ENCODE measurements around the gene FLYWCH1. TPM values are rescaled to one million over a fixed set of nuclear protein-coding genes. Genes with fewer than 3 reads are reported as not detected.

The FLYWCH1 gene
- total and polyA plus RNA-seq, 4 donors: 3.9 to 12.2 (median 7.8) TPM

GRCh38 chr16:2899564-2900072 lies 12.1 kb upstream of the FLYWCH1 start:
- 90% methylated on average over 13 of the region's 13 CpGs for WGBS
- DNase-seq (ENCODE audit: low spot score): no peak
- H3K9ac ChIP-seq (ENCODE audit: low read depth in 1 of 2, low read length in 2 of 2): no peak overlapping the region
- no peak overlapping the region for H3K27ac ChIP-seq (ENCODE audit: low read depth in 1 of 2, low read length in 2 of 2)
- TF ChIP-seq CTCF (IDR thresholded peaks at IDR 0.05; ENCODE audit: low read depth, low read length, missing input control) (no peak), TAF1 (conservative IDR thresholded peaks at IDR 0.05) (no peak), YY1 (IDR thresholded peaks at IDR 0.05) (no peak), JUND (IDR thresholded peaks at IDR 0.05) (no peak), FOXA1 (IDR thresholded peaks at IDR 0.05) (no peak), FOXA2 (IDR thresholded peaks at IDR 0.05) (no peak), HNF4G (IDR thresholded peaks at IDR 0.05) (no peak), HNF4A (conservative IDR thresholded peaks at IDR 0.05) (no peak), GABPA (IDR thresholded peaks at IDR 0.05 in 1 of 2, conservative IDR thresholded peaks at IDR 0.05 in 1 of 2) (no peak), RAD21 (IDR thresholded peaks at IDR 0.05) (no peak), EGR1 (IDR thresholded peaks at IDR 0.05; ENCODE audit: low read depth in 2 of 2) (no peak)
- TF ChIP-seq, protein P1, sequence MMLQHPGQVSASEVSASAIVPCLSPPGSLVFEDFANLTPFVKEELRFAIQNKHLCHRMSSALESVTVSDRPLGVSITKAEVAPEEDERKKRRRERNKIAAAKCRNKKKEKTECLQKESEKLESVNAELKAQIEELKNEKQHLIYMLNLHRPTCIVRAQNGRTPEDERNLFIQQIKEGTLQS (IDR thresholded peaks at IDR 0.05): no peak
- TF ChIP-seq, protein P2, sequence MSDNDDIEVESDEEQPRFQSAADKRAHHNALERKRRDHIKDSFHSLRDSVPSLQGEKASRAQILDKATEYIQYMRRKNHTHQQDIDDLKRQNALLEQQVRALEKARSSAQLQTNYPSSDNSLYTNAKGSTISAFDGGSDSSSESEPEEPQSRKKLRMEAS (IDR thresholded peaks at IDR 0.05): no peak
- H3K4me1 ChIP-seq (ENCODE audit: control insufficient read depth in 4 of 4, insufficient read depth in 4 of 4, low read length in 3 of 4): peaks cover 0 to 10% (median 3%) of the 10 kb centered on the region in 4 donors
- H3K9me3 ChIP-seq (ENCODE audit: control insufficient read depth in 4 of 4, low read length in 3 of 4): no peaks in the 10 kb centered on the region
- H3K4me3 ChIP-seq (ENCODE audit: low read depth in 1 of 3, low read length in 3 of 3): no peak overlapping the region
- H3K27me3 ChIP-seq (ENCODE audit: control insufficient read depth in 4 of 4, insufficient read depth in 4 of 4, low read length in 3 of 4): no peaks in the 10 kb centered on the region
- H3K36me3 ChIP-seq (ENCODE audit: control insufficient read depth in 4 of 4, insufficient read depth in 3 of 4, low read depth in 1 of 4, low read length in 3 of 4): no peaks in the 10 kb centered on the region

GRCh38 chr16:2900526-2901075 lies 11.1 kb upstream of the FLYWCH1 start:
- no peak overlapping the region for H3K4me3 ChIP-seq (ENCODE audit: low read depth in 1 of 3, low read length in 3 of 3)
- no peak for DNase-seq (ENCODE audit: low spot score)
- no peaks in the 10 kb centered on the region for H3K36me3 ChIP-seq (ENCODE audit: control insufficient read depth in 4 of 4, insufficient read depth in 3 of 4, low read depth in 1 of 4, low read length in 3 of 4)
- H3K27me3 ChIP-seq (ENCODE audit: control insufficient read depth in 4 of 4, insufficient read depth in 4 of 4, low read length in 3 of 4): no peaks in the 10 kb centered on the region
- TF ChIP-seq NR2F2 (IDR thresholded peaks at IDR 0.05) (no peak), HNF4G (IDR thresholded peaks at IDR 0.05) (no peak), SP1 (IDR thresholded peaks at IDR 0.05) (no peak), EGR1 (IDR thresholded peaks at IDR 0.05; ENCODE audit: low read depth in 2 of 2) (no peak), RAD21 (IDR thresholded peaks at IDR 0.05) (no peak), RXRA (IDR thresholded peaks at IDR 0.05) (no peak), FOXA2 (IDR thresholded peaks at IDR 0.05) (no peak), GABPA (IDR thresholded peaks at IDR 0.05 in 1 of 2, conservative IDR thresholded peaks at IDR 0.05 in 1 of 2) (no peak), ZBTB33 (IDR thresholded peaks at IDR 0.05) (no peak), HNF4A (conservative IDR thresholded peaks at IDR 0.05) (no peak), CTCF (IDR thresholded peaks at IDR 0.05; ENCODE audit: low read depth, low read length, missing input control) (no peak), JUND (IDR thresholded peaks at IDR 0.05) (no peak), FOXA1 (IDR thresholded peaks at IDR 0.05) (no peak), YY1 (IDR thresholded peaks at IDR 0.05) (no peak)
- TF ChIP-seq, protein P2 (IDR thresholded peaks at IDR 0.05): no peak
- TF ChIP-seq, protein P3, sequence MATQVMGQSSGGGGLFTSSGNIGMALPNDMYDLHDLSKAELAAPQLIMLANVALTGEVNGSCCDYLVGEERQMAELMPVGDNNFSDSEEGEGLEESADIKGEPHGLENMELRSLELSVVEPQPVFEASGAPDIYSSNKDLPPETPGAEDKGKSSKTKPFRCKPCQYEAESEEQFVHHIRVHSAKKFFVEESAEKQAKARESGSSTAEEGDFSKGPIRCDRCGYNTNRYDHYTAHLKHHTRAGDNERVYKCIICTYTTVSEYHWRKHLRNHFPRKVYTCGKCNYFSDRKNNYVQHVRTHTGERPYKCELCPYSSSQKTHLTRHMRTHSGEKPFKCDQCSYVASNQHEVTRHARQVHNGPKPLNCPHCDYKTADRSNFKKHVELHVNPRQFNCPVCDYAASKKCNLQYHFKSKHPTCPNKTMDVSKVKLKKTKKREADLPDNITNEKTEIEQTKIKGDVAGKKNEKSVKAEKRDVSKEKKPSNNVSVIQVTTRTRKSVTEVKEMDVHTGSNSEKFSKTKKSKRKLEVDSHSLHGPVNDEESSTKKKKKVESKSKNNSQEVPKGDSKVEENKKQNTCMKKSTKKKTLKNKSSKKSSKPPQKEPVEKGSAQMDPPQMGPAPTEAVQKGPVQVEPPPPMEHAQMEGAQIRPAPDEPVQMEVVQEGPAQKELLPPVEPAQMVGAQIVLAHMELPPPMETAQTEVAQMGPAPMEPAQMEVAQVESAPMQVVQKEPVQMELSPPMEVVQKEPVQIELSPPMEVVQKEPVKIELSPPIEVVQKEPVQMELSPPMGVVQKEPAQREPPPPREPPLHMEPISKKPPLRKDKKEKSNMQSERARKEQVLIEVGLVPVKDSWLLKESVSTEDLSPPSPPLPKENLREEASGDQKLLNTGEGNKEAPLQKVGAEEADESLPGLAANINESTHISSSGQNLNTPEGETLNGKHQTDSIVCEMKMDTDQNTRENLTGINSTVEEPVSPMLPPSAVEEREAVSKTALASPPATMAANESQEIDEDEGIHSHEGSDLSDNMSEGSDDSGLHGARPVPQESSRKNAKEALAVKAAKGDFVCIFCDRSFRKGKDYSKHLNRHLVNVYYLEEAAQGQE (IDR thresholded peaks at IDR 0.05): no peak
- H3K27ac ChIP-seq (ENCODE audit: low read depth in 1 of 2, low read length in 2 of 2): no peak overlapping the region
- peaks cover 0 to 16% (median 6%) of the 10 kb centered on the region in 4 donors for H3K4me1 ChIP-seq (ENCODE audit: control insufficient read depth in 4 of 4, insufficient read depth in 4 of 4, low read length in 3 of 4)
- no peaks in the 10 kb centered on the region for H3K9me3 ChIP-seq (ENCODE audit: control insufficient read depth in 4 of 4, low read length in 3 of 4)
- no peak overlapping the region for H3K9ac ChIP-seq (ENCODE audit: low read depth in 1 of 2, low read length in 2 of 2)
- WGBS: 95% methylated on average over 15 of the region's 15 CpGs

Data from liver (tissue), 9 donors.